Sigmoid colon (tissue), 7 donors: ENCODE data around the gene OXSR1. TPM values are rescaled to one million over a fixed set of nuclear protein-coding genes. Genes with fewer than 3 reads are reported as not detected.

Source experiments
- DNase-seq: peaks from one replicate; pipeline ENCODE4 v3.0.0-alpha.2; 2019
- H3K27ac ChIP-seq, 4 donors: fragments of 200-600 bp; sonication (generic); one replicate each; pipeline ENCODE4 v1.5.1; 2016 to 2019; ENCODE audit warnings: mild to moderate bottlenecking in 1 of 4
- H3K27me3 ChIP-seq, 3 donors: fragments of 200-600 bp; sonication (generic); one replicate each; pipeline ENCODE4 v1.5.1; 2019; ENCODE audit warnings: mild to moderate bottlenecking in 1 of 3
- H3K36me3 ChIP-seq, 4 donors: fragments of 200-600 bp; sonication (generic); one replicate each; pipeline ENCODE4 v1.5.1; 2016 to 2019
- H3K4me1 ChIP-seq, 4 donors: fragments of 200-600 bp; sonication (generic); one replicate each; pipeline ENCODE4 v1.5.1; 2017 to 2019
- H3K4me3 ChIP-seq, 4 donors: fragments of 200-600 bp; sonication (generic); one replicate each; pipeline ENCODE4 v1.5.1; 2017 to 2019; ENCODE audit warnings: mild to moderate bottlenecking in 2 of 4, moderate library complexity in 1 of 4
- H3K9me3 ChIP-seq, 4 donors: fragments of 200-600 bp in 3 of 4; sonication (generic) in 3 of 4; one replicate each; pipeline versions ENCODE4 v1.5.1 to v1.6.1; 2013 to 2019
- CTCF ChIP-seq, 4 experiments: fragments of 450-650 bp in 3 of 4; fragments of 200-600 bp in 1 of 4; IDR thresholded peaks; one replicate each; pipeline ENCODE4 v1.5.1; 2016 to 2019; ENCODE audit warnings: antibody characterized with exemption in 4 of 4, mild to moderate bottlenecking in 3 of 4, moderate library complexity in 2 of 4
- EP300 ChIP-seq, 4 donors: sonication (generic); formaldehyde crosslinking; IDR thresholded peaks; one replicate each; pipeline ENCODE4 v1.6.1; 2017; ENCODE audit warnings: antibody characterized with exemption in 4 of 4
- POLR2A ChIP-seq, 2 donors: fragments of 450-650 bp; IDR thresholded peaks; one replicate each; pipeline ENCODE4 v1.6.1; 2016; ENCODE audit warnings: antibody characterized with exemption in 2 of 2, mild to moderate bottlenecking in 2 of 2, moderate library complexity in 2 of 2
- POLR2AphosphoS5 ChIP-seq, 4 donors: sonication (generic); formaldehyde crosslinking; IDR thresholded peaks; one replicate each; pipeline ENCODE4 v1.6.1; 2017; ENCODE audit warnings: antibody characterized with exemption in 4 of 4
- WGBS, 2 donors: extraction: QIAGEN DNeasy Blood & Tissue Kit; methylation state at CpG; one replicate each; pipeline ENCODE4 v1.1.7; 2013; 5-methylcytosine and 5-hydroxymethylcytosine counted together
- intact Hi-C: fragments of 100-400 bp; cut with DNase I; formaldehyde crosslinking; loops from one replicate; pipeline ENCODE4 v1.15.1; 2023
- polyA plus RNA-seq, 3 donors: library from polyadenylated mRNA; stranded (reverse); fragments of 200-250 nt; gene quantifications; one replicate each; pipeline ENCODE4 v1.2.3, GENCODE V29; 2013
- total RNA-seq, 4 donors: library from RNA; depleted of rRNA; stranded (reverse); fragments of >200 nt; gene quantifications; one replicate each; pipeline ENCODE4 v1.1.0, GENCODE V29; 2016
- donor health status: healthy with polysubstance abuse.
- donor health status: Bipolar disorder and iron deficiency.
- donor health status: healthy.

Gene OXSR1
- total and polyA plus RNA-seq, 7 donors, result 13.8 to 28.8 (median 22.9) TPM

GRCh38 chr3:38117748-38118420 lies 47.5 kb upstream of the OXSR1 start:
- TF ChIP-seq EP300 (IDR thresholded peaks at IDR 0.05) (no peak), CTCF (IDR thresholded peaks at IDR 0.05) (peak; percentile 27 to 60 (median 54)), POLR2AphosphoS5 (IDR thresholded peaks at IDR 0.05) (no peak), POLR2A (IDR thresholded peaks at IDR 0.05) (no peak)
- Histone ChIP-seq H3K9me3 (no peaks in the 10 kb centered on the region), H3K36me3 (peaks cover 5 to 34% (median 10%) of the 10 kb centered on the region in 4 donors), H3K27me3 (no peaks in the 10 kb centered on the region), H3K4me3 (no peak overlapping the region), H3K27ac (no peak overlapping the region), H3K4me1 (peaks cover 0 to 7% (median 3%) of the 10 kb centered on the region in 4 donors)
- peak; percentile 73 for DNase-seq
- intact Hi-C loops, result loop anchor here (10.0 kb wide), 1 partner anchor 357 kb away; no protein-coding TSS in a partner anchor
- 45 to 66% methylated on average over 11 of the region's 11 CpGs for WGBS, 2 donors

GRCh38 chr3:38118421-38119247 lies 46.7 kb upstream of the OXSR1 start:
- Histone ChIP-seq H3K27ac (no peak overlapping the region), H3K4me1 (peaks cover 0 to 7% (median 3%) of the 10 kb centered on the region in 4 donors), H3K9me3 (no peaks in the 10 kb centered on the region), H3K36me3 (peaks cover 9 to 42% (median 12%) of the 10 kb centered on the region in 4 donors), H3K4me3 (no peak overlapping the region), H3K27me3 (no peaks in the 10 kb centered on the region)
- WGBS, 2 donors, result 89 to 90% methylated on average over 13 of the region's 13 CpGs
- DNase-seq, result peak; percentile 39
- intact Hi-C loops, result loop anchor here (10.0 kb wide), 1 partner anchor 356 kb away; no protein-coding TSS in a partner anchor
- TF ChIP-seq CTCF (IDR thresholded peaks at IDR 0.05) (no peak), EP300 (IDR thresholded peaks at IDR 0.05) (no peak), POLR2AphosphoS5 (IDR thresholded peaks at IDR 0.05) (no peak), POLR2A (IDR thresholded peaks at IDR 0.05) (no peak)

- no peak for TF ChIP-seq CTCF (IDR thresholded peaks at IDR 0.05)
- no peak for TF ChIP-seq POLR2AphosphoS5 (IDR thresholded peaks at IDR 0.05)
- TF ChIP-seq EP300 (IDR thresholded peaks at IDR 0.05), result no peak
- no peak for TF ChIP-seq POLR2A (IDR thresholded peaks at IDR 0.05)
- Histone ChIP-seq H3K9me3 (no peaks in the 10 kb centered on the region), H3K36me3 (peaks cover 9 to 48% (median 13%) of the 10 kb centered on the region in 4 donors), H3K27me3 (no peaks in the 10 kb centered on the region), H3K27ac (no peak overlapping the region), H3K4me1 (peaks cover 0 to 7% (median 3%) of the 10 kb centered on the region in 4 donors), H3K4me3 (no peak overlapping the region)
- intact Hi-C loops, result loop anchor here (10.0 kb wide), 1 partner anchor 356 kb away; no protein-coding TSS in a partner anchor
- 99 to 100% methylated on average over 1 of the region's 1 CpG for WGBS, 2 donors
- DNase-seq, result no peak
Observed at GRCh38 chr3:38119248-38119544, 46.1 kb upstream of the OXSR1 start.

GRCh38 chr3:38119821-38120692 lies 45.3 kb upstream of the OXSR1 start:
- no peak for TF ChIP-seq POLR2AphosphoS5 (IDR thresholded peaks at IDR 0.05)
- no peak for TF ChIP-seq CTCF (IDR thresholded peaks at IDR 0.05)
- no peak for TF ChIP-seq EP300 (IDR thresholded peaks at IDR 0.05)
- TF ChIP-seq POLR2A (IDR thresholded peaks at IDR 0.05), result no peak
- Histone ChIP-seq H3K4me1 (peaks cover 0 to 7% (median 3%) of the 10 kb centered on the region in 4 donors), H3K4me3 (no peak overlapping the region), H3K9me3 (no peaks in the 10 kb centered on the region), H3K27me3 (no peaks in the 10 kb centered on the region), H3K27ac (peak overlapping the region in 1 of 4 donors; percentile 24), H3K36me3 (peaks cover 9 to 56% (median 18%) of the 10 kb centered on the region in 4 donors)
- WGBS, 2 donors, result 89 to 93% methylated on average over 7 of the region's 7 CpGs
- intact Hi-C loops, result loop anchor here (10.0 kb wide), 2 partner anchors 125 to 355 kb away; no protein-coding TSS in a partner anchor
- peak; percentile 50 for DNase-seq
